HEK293T (cell line): ENCODE measurements around the gene SEMA3C.

Experiments used
- ARNT ChIP-seq: fragments of 450-650 bp; IDR thresholded peaks from 2 replicates; pipeline ENCODE4 v1.6.1; 2017; ENCODE audit warnings: mild to moderate bottlenecking
- BHLHE40 ChIP-seq: fragments of 450-650 bp; IDR thresholded peaks from 2 replicates; pipeline ENCODE4 v1.6.1; 2016; ENCODE audit warnings: mild to moderate bottlenecking, moderate library complexity, borderline replicate concordance
- CTBP1 ChIP-seq: fragments of 450-650 bp; IDR thresholded peaks from 2 replicates; pipeline ENCODE4 v1.6.1; 2016; ENCODE audit warnings: borderline replicate concordance
- FOXK2 ChIP-seq: fragments of 450-650 bp; IDR thresholded peaks from 2 replicates; pipeline ENCODE4 v1.6.1; 2016; ENCODE audit warnings: mild to moderate bottlenecking
- FOXM1 ChIP-seq: fragments of 450-650 bp; IDR thresholded peaks from 2 replicates; pipeline ENCODE4 v1.6.1; 2017; ENCODE audit warnings: mild to moderate bottlenecking, borderline replicate concordance
- L3MBTL2 ChIP-seq: fragments of 450-650 bp; conservative IDR thresholded peaks from 2 replicates; pipeline ENCODE4 v1.6.1; 2016; ENCODE audit warnings: mild to moderate bottlenecking
- LEF1 ChIP-seq: fragments of 450-650 bp; IDR thresholded peaks from 2 replicates; pipeline ENCODE4 v1.6.1; 2017; ENCODE audit warnings: mild to moderate bottlenecking, borderline replicate concordance
- NFRKB ChIP-seq: fragments of 450-650 bp; IDR thresholded peaks from 2 replicates; pipeline ENCODE4 v1.6.1; 2016; ENCODE audit warnings: mild to moderate bottlenecking, moderate library complexity
- SP1 ChIP-seq: fragments of 450-650 bp; IDR thresholded peaks from 2 replicates; pipeline ENCODE4 v1.6.1; 2017
- TARDBP ChIP-seq: fragments of 450-650 bp; IDR thresholded peaks from 2 replicates; pipeline ENCODE4 v1.6.1; 2016
- ZNF384 ChIP-seq: fragments of 450-650 bp; IDR thresholded peaks from 2 replicates; pipeline ENCODE4 v1.6.1; 2016
- TF ChIP-seq, protein P1 (sequence below): fragments of 450-650 bp; IDR thresholded peaks from 2 replicates; pipeline ENCODE4 v1.6.1; 2016

DNA sequence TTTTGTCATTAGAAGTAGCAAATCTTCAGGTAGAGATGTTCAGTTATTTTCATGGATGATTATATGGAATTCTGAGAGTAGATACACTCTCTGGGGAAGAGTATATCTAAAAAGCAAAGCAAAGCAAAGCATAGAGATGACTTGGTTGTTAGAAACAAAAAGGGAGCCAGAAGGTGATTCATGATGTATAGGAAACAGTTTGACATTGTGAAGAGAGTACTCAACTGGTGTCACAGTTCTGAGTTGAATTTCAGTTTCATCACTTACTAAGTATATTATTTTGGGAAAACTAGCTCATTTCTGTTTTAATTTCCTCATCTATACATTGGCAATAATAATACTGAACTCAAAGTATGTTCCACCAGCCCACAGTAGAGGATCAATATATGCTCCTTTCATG lies 86.8 kb downstream of the SEMA3C start:
- TF ChIP-seq L3MBTL2, result no peak
- TF ChIP-seq, protein P1, sequence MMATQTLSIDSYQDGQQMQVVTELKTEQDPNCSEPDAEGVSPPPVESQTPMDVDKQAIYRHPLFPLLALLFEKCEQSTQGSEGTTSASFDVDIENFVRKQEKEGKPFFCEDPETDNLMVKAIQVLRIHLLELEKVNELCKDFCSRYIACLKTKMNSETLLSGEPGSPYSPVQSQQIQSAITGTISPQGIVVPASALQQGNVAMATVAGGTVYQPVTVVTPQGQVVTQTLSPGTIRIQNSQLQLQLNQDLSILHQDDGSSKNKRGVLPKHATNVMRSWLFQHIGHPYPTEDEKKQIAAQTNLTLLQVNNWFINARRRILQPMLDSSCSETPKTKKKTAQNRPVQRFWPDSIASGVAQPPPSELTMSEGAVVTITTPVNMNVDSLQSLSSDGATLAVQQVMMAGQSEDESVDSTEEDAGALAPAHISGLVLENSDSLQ, result no peak
- no peak for TF ChIP-seq FOXK2
- TF ChIP-seq FOXM1, result no peak
- TF ChIP-seq TARDBP, result no peak
- no peak for TF ChIP-seq LEF1
- TF ChIP-seq SP1, result no peak
- no peak for TF ChIP-seq ZNF384
- no peak for TF ChIP-seq BHLHE40
- no peak for TF ChIP-seq CTBP1
- no peak for TF ChIP-seq ARNT
- TF ChIP-seq NFRKB, result no peak
